ENCODE measurements around the gene ALPI.

ALPI gene

GRCh38 chr2:232502911-232503808 is 47.2 kb downstream of the ALPI start:
- peak; percentile 56 for DNase-seq

- DNase-seq = no peak
These were observed 47.9 kb downstream of the ALPI start for GRCh38 chr2:232503809-232504323.

DNA sequence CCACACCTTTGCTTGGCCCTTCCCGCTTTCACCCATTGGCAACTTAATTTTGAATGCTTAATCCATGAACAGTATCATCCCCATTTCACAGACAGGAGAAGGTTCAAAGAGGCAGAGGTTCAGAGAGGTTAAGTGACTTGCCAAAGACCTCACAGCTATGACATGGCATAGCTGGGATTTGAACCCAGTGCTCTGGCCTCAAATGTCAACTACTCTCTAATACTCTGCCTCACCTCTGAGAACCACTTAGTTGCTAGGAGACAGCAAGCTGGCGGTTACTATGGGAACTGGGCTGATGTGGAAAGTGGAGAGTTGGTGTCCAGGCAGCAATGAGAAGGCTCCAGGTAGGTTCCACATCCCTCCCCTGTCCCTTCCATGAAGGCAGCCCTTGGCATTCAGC is 48.5 kb downstream of the ALPI start:
- DNase-seq = no peak

GRCh38 chr2:232505856-232506255 is 49.9 kb downstream of the ALPI start:
- no peak for DNase-seq

DNA sequence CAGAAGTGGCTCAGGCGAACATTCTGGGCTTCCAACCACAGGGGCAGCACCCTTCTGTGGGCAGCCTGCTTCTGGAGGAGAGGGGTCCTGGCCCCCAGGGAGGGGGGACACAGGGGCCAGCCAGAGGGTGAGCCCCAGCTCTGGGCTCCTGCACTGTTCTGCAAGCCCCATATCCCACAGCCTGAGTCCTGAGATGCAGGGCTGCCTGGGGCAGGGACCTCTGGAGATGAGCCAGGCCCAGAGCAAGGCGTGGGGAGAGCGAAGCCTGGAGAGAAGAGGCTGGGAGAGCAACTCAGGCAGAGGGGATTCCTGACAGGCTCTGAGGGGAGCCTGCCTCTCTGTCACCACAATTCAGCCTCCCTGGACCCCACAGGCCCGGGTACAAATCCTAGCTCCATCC is 50.8 kb downstream of the ALPI start:
- DNase-seq = no peak

DNA sequence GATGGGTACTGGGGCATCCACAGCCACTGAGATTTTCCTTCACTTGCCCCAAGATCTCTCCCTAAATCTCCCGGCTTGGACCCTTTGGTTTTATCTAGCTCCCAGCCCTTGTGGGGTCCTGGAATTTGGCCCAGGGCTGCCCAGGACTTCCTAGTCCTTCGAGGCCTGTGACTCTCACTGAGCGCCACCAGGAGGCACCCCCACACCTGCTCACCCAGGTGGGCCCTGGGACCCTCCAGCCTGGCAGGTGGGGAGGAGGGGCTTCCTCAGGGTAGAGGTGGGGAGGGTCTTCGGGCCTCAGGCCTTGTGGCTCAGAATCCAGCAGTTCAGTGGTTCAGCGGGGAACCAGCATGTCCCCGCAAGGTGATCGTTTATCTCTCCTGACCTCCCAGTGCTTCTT is 52.3 kb downstream of the ALPI start:
- DNase-seq = no peak
